ENCODE measurements around the gene FGF22.

DNA sequence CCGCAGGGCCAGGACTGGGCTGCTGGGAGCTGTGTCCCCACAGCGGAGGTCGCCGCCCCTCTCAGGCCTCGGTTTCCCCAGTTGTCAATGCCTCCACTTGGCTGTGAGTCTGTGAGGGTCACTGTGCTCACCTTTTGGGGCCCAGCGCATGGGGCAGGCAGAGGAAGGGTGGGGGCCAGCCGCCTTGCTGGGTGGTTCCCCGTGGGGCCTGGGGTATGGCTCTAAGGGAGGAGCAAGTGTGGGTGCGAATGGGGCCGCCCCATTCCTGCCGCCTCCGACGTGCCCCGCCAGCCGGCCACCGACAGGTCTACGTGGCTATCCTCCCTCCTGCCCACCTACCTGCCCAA lies 800 bp upstream of the FGF22 start:
- TF ChIP-seq, protein P1, sequence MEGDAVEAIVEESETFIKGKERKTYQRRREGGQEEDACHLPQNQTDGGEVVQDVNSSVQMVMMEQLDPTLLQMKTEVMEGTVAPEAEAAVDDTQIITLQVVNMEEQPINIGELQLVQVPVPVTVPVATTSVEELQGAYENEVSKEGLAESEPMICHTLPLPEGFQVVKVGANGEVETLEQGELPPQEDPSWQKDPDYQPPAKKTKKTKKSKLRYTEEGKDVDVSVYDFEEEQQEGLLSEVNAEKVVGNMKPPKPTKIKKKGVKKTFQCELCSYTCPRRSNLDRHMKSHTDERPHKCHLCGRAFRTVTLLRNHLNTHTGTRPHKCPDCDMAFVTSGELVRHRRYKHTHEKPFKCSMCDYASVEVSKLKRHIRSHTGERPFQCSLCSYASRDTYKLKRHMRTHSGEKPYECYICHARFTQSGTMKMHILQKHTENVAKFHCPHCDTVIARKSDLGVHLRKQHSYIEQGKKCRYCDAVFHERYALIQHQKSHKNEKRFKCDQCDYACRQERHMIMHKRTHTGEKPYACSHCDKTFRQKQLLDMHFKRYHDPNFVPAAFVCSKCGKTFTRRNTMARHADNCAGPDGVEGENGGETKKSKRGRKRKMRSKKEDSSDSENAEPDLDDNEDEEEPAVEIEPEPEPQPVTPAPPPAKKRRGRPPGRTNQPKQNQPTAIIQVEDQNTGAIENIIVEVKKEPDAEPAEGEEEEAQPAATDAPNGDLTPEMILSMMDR (conservative IDR thresholded peaks at IDR 0.05; ENCODE audit: low read length): no peak
- TF ChIP-seq EZH2phosphoT487 (IDR thresholded peaks at IDR 0.05; ENCODE audit: borderline replicate concordance, low read depth, low read length): no peak

Measured in OCI-LY7 (cell line).